GM23248 (cell line): ENCODE data around the gene EBF4. TPM values are rescaled to one million over a fixed set of nuclear protein-coding genes. Genes with fewer than 3 reads are reported as not detected.

Source experiments
- DNase-seq: peaks from one replicate; pipeline ENCODE4 v3.0.0-alpha.2; 2015
- H2AFZ ChIP-seq: fragments of 200-600 bp; sonication (generic); 2 replicates; pipeline ENCODE4 v1.6.1; 2016; ENCODE audit warnings: antibody characterized with exemption
- H3F3A ChIP-seq: fragments of 200-600 bp; sonication (generic); 2 replicates; pipeline ENCODE4 v1.6.1; 2016; ENCODE audit warnings: mild to moderate bottlenecking, antibody characterized with exemption, mixed run types; ENCODE audit not compliant: insufficient read depth
- H3K27ac ChIP-seq: fragments of 200-600 bp; sonication (generic); 2 replicates; pipeline ENCODE4 v1.5.1; 2016; ENCODE audit warnings: mild to moderate bottlenecking
- H3K27me3 ChIP-seq: fragments of 200-600 bp; sonication (generic); replicated peaks from 2 replicates; pipeline ENCODE4 v1.6.1; 2016; ENCODE audit warnings: mild to moderate bottlenecking; ENCODE audit not compliant: insufficient read depth
- H3K36me3 ChIP-seq: fragments of 200-600 bp; sonication (generic); 2 replicates; pipeline ENCODE4 v1.6.1; 2016; ENCODE audit warnings: low read depth, mild to moderate bottlenecking
- H3K4me1 ChIP-seq: fragments of 200-600 bp; sonication (generic); 2 replicates; pipeline ENCODE4 v1.6.1; 2016; ENCODE audit warnings: mild to moderate bottlenecking; ENCODE audit not compliant: insufficient read depth
- H3K4me2 ChIP-seq: fragments of 200-600 bp; sonication (generic); one replicate; pipeline ENCODE4 v1.6.1; 2016; ENCODE audit warnings: mild to moderate bottlenecking; ENCODE audit not compliant: unreplicated experiment
- H3K4me3 ChIP-seq: fragments of 200-600 bp; sonication (generic); 2 replicates; pipeline ENCODE4 v1.5.1; 2016; ENCODE audit warnings: mild to moderate bottlenecking
- H3K79me2 ChIP-seq: fragments of 200-600 bp; sonication (generic); 2 replicates; pipeline ENCODE4 v1.6.1; 2016; ENCODE audit warnings: mild to moderate bottlenecking; ENCODE audit not compliant: insufficient read depth
- H3K9ac ChIP-seq: fragments of 200-600 bp; sonication (generic); 2 replicates; pipeline ENCODE4 v1.6.1; 2016; ENCODE audit warnings: mild to moderate bottlenecking
- H3K9me2 ChIP-seq: fragments of 200-600 bp; sonication (generic); 2 replicates; pipeline ENCODE4 v1.6.1; 2016; ENCODE audit warnings: mixed run types, mild to moderate bottlenecking, moderate library complexity; ENCODE audit not compliant: insufficient read depth
- H3K9me3 ChIP-seq: fragments of 200-600 bp; sonication (generic); one replicate; pipeline ENCODE4 v1.6.1; 2017; ENCODE audit warnings: low read depth
- H4K20me1 ChIP-seq: fragments of 200-600 bp; sonication (generic); 2 replicates; pipeline ENCODE4 v1.6.0; 2016; ENCODE audit not compliant: insufficient read depth
- EZH2 ChIP-seq: fragments of 200-600 bp; sonication (generic); IDR thresholded peaks from 2 replicates; pipeline ENCODE4 v1.6.1; 2018; ENCODE audit warnings: antibody characterized with exemption, mild to moderate bottlenecking; ENCODE audit not compliant: insufficient read depth, poor library complexity, severe bottlenecking
- EZH2phosphoT487 ChIP-seq: fragments of 200-600 bp; sonication (generic); IDR thresholded peaks from 2 replicates; pipeline ENCODE4 v1.6.1; 2018; ENCODE audit warnings: antibody characterized with exemption, moderate library complexity, mild to moderate bottlenecking, low read depth; ENCODE audit not compliant: insufficient read depth
- WGBS, 2 experiments: methylation state at CpG; one replicate each; pipeline ENCODE4 v1.1.6; 2015 to 2017; ENCODE audit warnings: low lambda C conversion rate in 2 of 2, low coverage in 1 of 2; ENCODE audit errors: missing lambda C conversion rate in 2 of 2; 5-methylcytosine and 5-hydroxymethylcytosine counted together
- in situ Hi-C: fragments of 300-500 bp; cut with MboI; formaldehyde crosslinking; loops from 2 replicates; pipeline ENCODE4 v1.15.0; 2020
- polyA plus RNA-seq: library from polyadenylated mRNA; unstranded; fragments of >200 nt; fragmentation: Nextera tagmentation; extraction: Ambion mirVana; gene quantifications from 2 replicates; pipeline ENCODE4 v1.2.1, GENCODE V29; 2016
- total RNA-seq: library from RNA; depleted of rRNA; stranded (reverse); fragments of >200 nt; shearing (Covaris generic); gene quantifications from 2 replicates; pipeline ENCODE4 v1.2.3, GENCODE V29; 2014

The EBF4 gene
- total and polyA plus RNA-seq, 2 experiments from 2014 or later, result 0.36 TPM; not detected in 1

GRCh38 chr20:2780948-2781347 lies 88.4 kb downstream of the EBF4 start:
- no peaks in the 10 kb centered on the region for H3K79me2 ChIP-seq

GRCh38 chr20:2783908-2784566 lies 91.5 kb downstream of the EBF4 start:
- in situ Hi-C loops, result no loop called here
- 30 to 35% methylated on average over 6 of the region's 6 CpGs for WGBS, 2 experiments

More at GRCh38 chr20:2780948-2781347, 88.4 kb downstream of the EBF4 start:
- no peaks in the 10 kb centered on the region for H3K9me2 ChIP-seq
- no peak overlapping the region for H3K9ac ChIP-seq
- no peaks in the 10 kb centered on the region for H3K36me3 ChIP-seq
- no peak for DNase-seq
- no peak for TF ChIP-seq EZH2
- no peak for TF ChIP-seq EZH2phosphoT487
- no peaks in the 10 kb centered on the region for H3K4me1 ChIP-seq
- no peaks in the 10 kb centered on the region for H4K20me1 ChIP-seq
- in situ Hi-C loops, result no loop called here
- H3K27ac ChIP-seq, result no peak overlapping the region
- H3K4me3 ChIP-seq, result no peak overlapping the region
- H3K4me2 ChIP-seq, result no peak overlapping the region
- no peak overlapping the region for H2AFZ ChIP-seq
- WGBS, 2 experiments, result 17 to 27% methylated on average over 3 of the region's 3 CpGs
- peaks cover 47% of the 10 kb centered on the region for H3K27me3 ChIP-seq
- H3F3A ChIP-seq, result no peaks in the 10 kb centered on the region
- H3K9me3 ChIP-seq, result no peaks in the 10 kb centered on the region

DNA sequence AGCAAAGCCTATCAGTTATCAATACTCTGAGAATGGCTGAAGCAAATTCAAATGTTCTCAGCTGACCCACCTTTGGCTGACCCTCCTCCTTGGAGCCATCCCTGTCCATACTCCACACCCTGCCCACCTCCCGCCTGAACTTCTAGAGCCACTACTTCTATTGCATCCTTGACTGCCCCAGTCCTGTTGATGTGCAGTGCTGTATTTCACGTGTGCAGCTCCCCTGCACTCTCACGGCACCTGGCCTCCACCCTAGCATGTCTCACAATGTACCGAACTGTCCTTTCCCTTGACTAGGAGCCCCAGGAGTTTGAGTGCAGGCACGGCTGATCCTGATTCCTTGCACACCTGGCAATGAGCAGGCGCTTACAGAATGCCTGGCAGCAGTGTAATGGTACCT lies 100.9 kb downstream of the EBF4 start:
- WGBS, 2 experiments, result 55 to 60% methylated on average over 6 of the region's 6 CpGs
- no peak overlapping the region for H3K4me2 ChIP-seq
- H3K79me2 ChIP-seq, result no peaks in the 10 kb centered on the region
- H3K36me3 ChIP-seq, result no peaks in the 10 kb centered on the region
- no peaks in the 10 kb centered on the region for H3K9me3 ChIP-seq
- peaks cover 43% of the 10 kb centered on the region for H3K27me3 ChIP-seq
- no peak for DNase-seq
- no peak overlapping the region for H2AFZ ChIP-seq
- H3K4me1 ChIP-seq, result no peaks in the 10 kb centered on the region
- no peak overlapping the region for H3K9ac ChIP-seq
- TF ChIP-seq EZH2 (no peak), EZH2phosphoT487 (no peak)
- in situ Hi-C loops, result no loop called here
- no peak overlapping the region for H3K27ac ChIP-seq
- no peaks in the 10 kb centered on the region for H4K20me1 ChIP-seq
- no peaks in the 10 kb centered on the region for H3F3A ChIP-seq
- H3K9me2 ChIP-seq, result no peaks in the 10 kb centered on the region
- no peak overlapping the region for H3K4me3 ChIP-seq

More at GRCh38 chr20:2783908-2784566, 91.5 kb downstream of the EBF4 start:
- Histone ChIP-seq H3K4me3 (no peak overlapping the region), H3K9me3 (no peaks in the 10 kb centered on the region), H3K4me2 (no peak overlapping the region), H3K4me1 (no peaks in the 10 kb centered on the region), H2AFZ (no peak overlapping the region), H3K79me2 (no peaks in the 10 kb centered on the region), H3K9ac (no peak overlapping the region), H4K20me1 (no peaks in the 10 kb centered on the region), H3K9me2 (no peaks in the 10 kb centered on the region), H3F3A (no peaks in the 10 kb centered on the region), H3K27me3 (peaks cover 56% of the 10 kb centered on the region), H3K27ac (no peak overlapping the region), H3K36me3 (no peaks in the 10 kb centered on the region)
- no peak for DNase-seq
- TF ChIP-seq EZH2 (no peak), EZH2phosphoT487 (no peak)

GRCh38 chr20:2794202-2794748 lies 101.7 kb downstream of the EBF4 start:
- no peak overlapping the region for H3K27ac ChIP-seq
- no peak overlapping the region for H3K4me2 ChIP-seq
- H2AFZ ChIP-seq, result no peak overlapping the region

More at GRCh38 chr20:2794202-2794748, 101.7 kb downstream of the EBF4 start:
- Histone ChIP-seq H3K4me1 (no peaks in the 10 kb centered on the region), H3K4me3 (no peak overlapping the region), H3K36me3 (no peaks in the 10 kb centered on the region), H3K9ac (no peak overlapping the region), H3F3A (no peaks in the 10 kb centered on the region), H4K20me1 (no peaks in the 10 kb centered on the region), H3K9me2 (no peaks in the 10 kb centered on the region), H3K27me3 (peaks cover 35% of the 10 kb centered on the region), H3K9me3 (no peaks in the 10 kb centered on the region), H3K79me2 (no peaks in the 10 kb centered on the region)
- TF ChIP-seq EZH2 (no peak), EZH2phosphoT487 (no peak)
- WGBS, 2 experiments, result 60 to 63% methylated on average over 23 of the region's 23 CpGs
- DNase-seq, result no peak
- in situ Hi-C loops, result no loop called here
